ENCODE measurements around the gene VKORC1L1.
A peak's percentile ranks its signal among the peaks of the same experiment; 100 is the strongest.
"Not testable (repeated sequence)": the region's sequence is repeated elsewhere in the genome, so short reads cannot be mapped to it uniquely, and the experiment has no call there.

The VKORC1L1 gene

GRCh38 chr7:65857321-65857894 is 15.5 kb upstream of the VKORC1L1 start:
- H3K27me3 ChIP-seq (replicated peaks; ENCODE audit: control insufficient read depth, insufficient read depth, low read length); DNase-seq (ENCODE audit: low read depth); H3K4me1 ChIP-seq (ENCODE audit: control insufficient read depth, insufficient read depth, low read length); H3K36me3 ChIP-seq (ENCODE audit: control insufficient read depth, insufficient read depth, low read length, severe bottlenecking); H3K4me3 ChIP-seq (ENCODE audit: low read length); H3K9me3 ChIP-seq (ENCODE audit: control insufficient read depth, low read length): not testable (repeated sequence)
- H3K9ac ChIP-seq (ENCODE audit: low read length) = peak overlapping the region; percentile 81

- H3K4me3 ChIP-seq (ENCODE audit: low read length); DNase-seq (ENCODE audit: low read depth); H3K27me3 ChIP-seq (replicated peaks; ENCODE audit: control insufficient read depth, insufficient read depth, low read length); H3K4me1 ChIP-seq (ENCODE audit: control insufficient read depth, insufficient read depth, low read length); H3K36me3 ChIP-seq (ENCODE audit: control insufficient read depth, insufficient read depth, low read length, severe bottlenecking); H3K9me3 ChIP-seq (ENCODE audit: control insufficient read depth, low read length): not testable (repeated sequence)
- H3K9ac ChIP-seq (ENCODE audit: low read length) = peak overlapping the region; percentile 81
These were observed 14.2 kb upstream of the VKORC1L1 start for GRCh38 chr7:65858660-65859059.

GRCh38 chr7:65866244-65866643 is 6.6 kb upstream of the VKORC1L1 start:
- not testable (repeated sequence) for DNase-seq (ENCODE audit: low read depth); H3K4me3 ChIP-seq (ENCODE audit: low read length); H3K27me3 ChIP-seq (replicated peaks; ENCODE audit: control insufficient read depth, insufficient read depth, low read length); H3K36me3 ChIP-seq (ENCODE audit: control insufficient read depth, insufficient read depth, low read length, severe bottlenecking); H3K9me3 ChIP-seq (ENCODE audit: control insufficient read depth, low read length); H3K4me1 ChIP-seq (ENCODE audit: control insufficient read depth, insufficient read depth, low read length); H3K9ac ChIP-seq (ENCODE audit: low read length)

GRCh38 chr7:65867681-65868080 is 5.2 kb upstream of the VKORC1L1 start:
- not testable (repeated sequence) for H3K9me3 ChIP-seq (ENCODE audit: control insufficient read depth, low read length); H3K9ac ChIP-seq (ENCODE audit: low read length); H3K36me3 ChIP-seq (ENCODE audit: control insufficient read depth, insufficient read depth, low read length, severe bottlenecking); H3K4me3 ChIP-seq (ENCODE audit: low read length); DNase-seq (ENCODE audit: low read depth); H3K27me3 ChIP-seq (replicated peaks; ENCODE audit: control insufficient read depth, insufficient read depth, low read length)
- peaks cover 13% of the 10 kb centered on the region for H3K4me1 ChIP-seq (ENCODE audit: control insufficient read depth, insufficient read depth, low read length)

GRCh38 chr7:65869312-65869711 is 3.6 kb upstream of the VKORC1L1 start:
- not testable (repeated sequence) for H3K27me3 ChIP-seq (replicated peaks; ENCODE audit: control insufficient read depth, insufficient read depth, low read length); H3K36me3 ChIP-seq (ENCODE audit: control insufficient read depth, insufficient read depth, low read length, severe bottlenecking); H3K4me3 ChIP-seq (ENCODE audit: low read length); H3K9me3 ChIP-seq (ENCODE audit: control insufficient read depth, low read length)
- DNase-seq (ENCODE audit: low read depth) = peak; percentile 33
- Histone ChIP-seq H3K9ac (ENCODE audit: low read length) (peak overlapping the region; percentile 58), H3K4me1 (ENCODE audit: control insufficient read depth, insufficient read depth, low read length) (peaks cover 13% of the 10 kb centered on the region)

GRCh38 chr7:65871451-65871850 is 1.4 kb upstream of the VKORC1L1 start:
- H3K4me3 ChIP-seq (ENCODE audit: low read length); H3K27me3 ChIP-seq (replicated peaks; ENCODE audit: control insufficient read depth, insufficient read depth, low read length); DNase-seq (ENCODE audit: low read depth); H3K36me3 ChIP-seq (ENCODE audit: control insufficient read depth, insufficient read depth, low read length, severe bottlenecking); H3K9me3 ChIP-seq (ENCODE audit: control insufficient read depth, low read length): not testable (repeated sequence)
- Histone ChIP-seq H3K4me1 (ENCODE audit: control insufficient read depth, insufficient read depth, low read length) (peaks cover 13% of the 10 kb centered on the region), H3K9ac (ENCODE audit: low read length) (peak overlapping the region; percentile 63)

GRCh38 chr7:65873582-65874193 is 814 bp downstream of the VKORC1L1 start:
- peaks cover 13% of the 10 kb centered on the region for H3K4me1 ChIP-seq (ENCODE audit: control insufficient read depth, insufficient read depth, low read length)
- H3K9ac ChIP-seq (ENCODE audit: low read length) = peak overlapping the region; percentile 93
- H3K9me3 ChIP-seq (ENCODE audit: control insufficient read depth, low read length); H3K27me3 ChIP-seq (replicated peaks; ENCODE audit: control insufficient read depth, insufficient read depth, low read length); H3K36me3 ChIP-seq (ENCODE audit: control insufficient read depth, insufficient read depth, low read length, severe bottlenecking): not testable (repeated sequence)
- DNase-seq (ENCODE audit: low read depth) = peak; percentile 36
- H3K4me3 ChIP-seq (ENCODE audit: low read length) = peak overlapping the region; percentile 90

- not testable (repeated sequence) for H3K27me3 ChIP-seq (replicated peaks; ENCODE audit: control insufficient read depth, insufficient read depth, low read length); H3K4me1 ChIP-seq (ENCODE audit: control insufficient read depth, insufficient read depth, low read length); H3K36me3 ChIP-seq (ENCODE audit: control insufficient read depth, insufficient read depth, low read length, severe bottlenecking); H3K9me3 ChIP-seq (ENCODE audit: control insufficient read depth, low read length)
- DNase-seq (ENCODE audit: low read depth) = peak; percentile 3
- peak overlapping the region; percentile 93 for H3K9ac ChIP-seq (ENCODE audit: low read length)
- H3K4me3 ChIP-seq (ENCODE audit: low read length) = peak overlapping the region; percentile 90
These were observed 2.8 kb downstream of the VKORC1L1 start for GRCh38 chr7:65875715-65876114.

GRCh38 chr7:65879292-65880153 is 6.6 kb downstream of the VKORC1L1 start:
- DNase-seq (ENCODE audit: low read depth); H3K27me3 ChIP-seq (replicated peaks; ENCODE audit: control insufficient read depth, insufficient read depth, low read length); H3K4me3 ChIP-seq (ENCODE audit: low read length); H3K9me3 ChIP-seq (ENCODE audit: control insufficient read depth, low read length); H3K36me3 ChIP-seq (ENCODE audit: control insufficient read depth, insufficient read depth, low read length, severe bottlenecking); H3K4me1 ChIP-seq (ENCODE audit: control insufficient read depth, insufficient read depth, low read length); H3K9ac ChIP-seq (ENCODE audit: low read length): not testable (repeated sequence)

GRCh38 chr7:65880242-65880641 is 7.4 kb downstream of the VKORC1L1 start:
- not testable (repeated sequence) for H3K4me1 ChIP-seq (ENCODE audit: control insufficient read depth, insufficient read depth, low read length); H3K9me3 ChIP-seq (ENCODE audit: control insufficient read depth, low read length); H3K36me3 ChIP-seq (ENCODE audit: control insufficient read depth, insufficient read depth, low read length, severe bottlenecking); H3K27me3 ChIP-seq (replicated peaks; ENCODE audit: control insufficient read depth, insufficient read depth, low read length); DNase-seq (ENCODE audit: low read depth); H3K9ac ChIP-seq (ENCODE audit: low read length); H3K4me3 ChIP-seq (ENCODE audit: low read length)

- H3K36me3 ChIP-seq (ENCODE audit: control insufficient read depth, insufficient read depth, low read length, severe bottlenecking); H3K9me3 ChIP-seq (ENCODE audit: control insufficient read depth, low read length); DNase-seq (ENCODE audit: low read depth); H3K4me3 ChIP-seq (ENCODE audit: low read length); H3K9ac ChIP-seq (ENCODE audit: low read length); H3K4me1 ChIP-seq (ENCODE audit: control insufficient read depth, insufficient read depth, low read length); H3K27me3 ChIP-seq (replicated peaks; ENCODE audit: control insufficient read depth, insufficient read depth, low read length): not testable (repeated sequence)
These were observed 12.1 kb downstream of the VKORC1L1 start for GRCh38 chr7:65884983-65885382.

All from adipocyte (in vitro differentiated cells).